CD4-positive, CD25-positive, alpha-beta regulatory T cell (primary cell): Measurements from ENCODE around the gene ARF1. TPM values are rescaled to one million over a fixed set of nuclear protein-coding genes. Genes with fewer than 3 reads are reported as not detected.
A peak's percentile ranks its signal among the peaks of the same experiment; 100 is the strongest.

ENCODE experiments used
- ATAC-seq, 2 donors: fragments of 150-1000 bp; cut with Tn5 transposase; one replicate each; pipeline ENCODE4 v1.10.0; 2021; ENCODE audit warnings: low read depth in 2 of 2, moderate number of reproducible peaks in 2 of 2, moderate library complexity in 1 of 2
- DNase-seq, 3 donors: peaks; one replicate each; pipeline versions ENCODE4 v3.0.0 to v3.0.0-alpha.2; 2012 to 2022; ENCODE audit warnings: mixed read lengths in 1 of 3
- H3K27ac ChIP-seq: one replicate; pipeline ENCODE4 v1.7.0; 2013; ENCODE audit warnings: mild to moderate bottlenecking, low read length; ENCODE audit not compliant: insufficient read depth, poor library complexity, severe bottlenecking
- H3K27me3 ChIP-seq: one replicate; pipeline ENCODE4 v1.7.0; 2013; ENCODE audit warnings: low read length; ENCODE audit not compliant: control insufficient read depth, insufficient read depth
- H3K36me3 ChIP-seq: one replicate; pipeline ENCODE4 v1.7.0; 2013; ENCODE audit warnings: mild to moderate bottlenecking, low read length, moderate library complexity; ENCODE audit not compliant: control insufficient read depth, insufficient read depth
- H3K4me1 ChIP-seq: 2 replicates; pipeline ENCODE4 v1.7.0; 2013; ENCODE audit warnings: mild to moderate bottlenecking, low read length; ENCODE audit not compliant: insufficient read depth, control insufficient read depth, poor library complexity, severe bottlenecking
- H3K4me3 ChIP-seq: one replicate; pipeline ENCODE4 v1.7.0; 2013; ENCODE audit warnings: low read depth, mild to moderate bottlenecking, low read length, moderate library complexity
- H3K9me3 ChIP-seq, 2 experiments: 1 replicate in 1 of 2; 2 replicates in 1 of 2; pipeline ENCODE4 v1.7.0; 2013; ENCODE audit warnings: low read length in 2 of 2, mild to moderate bottlenecking in 1 of 2, moderate library complexity in 1 of 2; ENCODE audit not compliant: control insufficient read depth in 2 of 2
- H3K27ac Mint-ChIP-seq, 3 donors: one replicate each; pipeline ENCODE4 v1.8.0; 2020 to 2022; ENCODE audit warnings: mild to moderate bottlenecking in 3 of 3, mixed read lengths in 3 of 3, moderate library complexity in 2 of 3
- H3K27me3 Mint-ChIP-seq: one replicate; pipeline ENCODE4 v1.8.0; 2022; ENCODE audit warnings: mild to moderate bottlenecking, mixed read lengths
- H3K36me3 Mint-ChIP-seq: one replicate; pipeline ENCODE4 v1.8.0; 2020; ENCODE audit warnings: mixed read lengths
- H3K4me1 Mint-ChIP-seq, 4 donors: one replicate each; pipeline ENCODE4 v1.8.0; 2020 to 2022; ENCODE audit warnings: mixed read lengths in 4 of 4, mild to moderate bottlenecking in 1 of 4
- H3K4me3 Mint-ChIP-seq, 4 donors: one replicate each; pipeline ENCODE4 v1.8.0; 2020 to 2022; ENCODE audit warnings: mild to moderate bottlenecking in 4 of 4, mixed read lengths in 4 of 4, moderate library complexity in 3 of 4
- H3K9me3 Mint-ChIP-seq, 7 donors: one replicate each; pipeline ENCODE4 v1.8.0; 2020 to 2022; ENCODE audit warnings: mixed read lengths in 7 of 7, mild to moderate bottlenecking in 3 of 7, moderate library complexity in 2 of 7
- polyA plus RNA-seq, 4 donors: library from polyadenylated mRNA; unstranded; fragments of 300-500 nt; fragmentation: Illumina TruSeq; gene quantifications; one replicate each; pipeline ENCODE4 v1.2.3, GENCODE V29; 2021
- total RNA-seq: library from RNA; stranded (reverse); gene quantifications from one replicate; pipeline ENCODE4 v1.2.3, GENCODE V29; 2022

Gene ARF1
- total and polyA plus RNA-seq, 5 donors from 2014 or later: 335 to 517 (median 476) TPM

- peak in 1 of 2 donors; percentile 8 for ATAC-seq
Observed at GRCh38 chr1:228081578-228082213, 812 bp upstream of the ARF1 start.

GRCh38 chr1:228082918-228083870 is 686 bp downstream of the ARF1 start:
- ATAC-seq (peak; percentile 1 to 4), DNase-seq (peak in 2 of 3 donors; percentile 43 to 59)
- H3K27me3 ChIP-seq: no peaks in the 10 kb centered on the region
- Mint-ChIP-seq H3K36me3 (no peaks in the 10 kb centered on the region), H3K4me1 (peaks cover 30 to 67% (median 46%) of the 10 kb centered on the region in 4 donors), H3K27me3 (no peaks in the 10 kb centered on the region), H3K9me3 (no peaks in the 10 kb centered on the region), H3K4me3 (peak overlapping the region; percentile 94 to 100 (median 98)), H3K27ac (peak overlapping the region; percentile 90 to 98 (median 96))
- no peaks in the 10 kb centered on the region for H3K9me3 ChIP-seq
- H3K27ac ChIP-seq: peak overlapping the region; percentile 92
- peak overlapping the region; percentile 86 for H3K4me3 ChIP-seq
- peaks cover 4% of the 10 kb centered on the region for H3K36me3 ChIP-seq
- H3K4me1 ChIP-seq: peaks cover 65% of the 10 kb centered on the region

More at GRCh38 chr1:228081578-228082213, 812 bp upstream of the ARF1 start:
- H3K4me3 Mint-ChIP-seq: peak overlapping the region; percentile 86 to 100 (median 89)
- H3K27me3 ChIP-seq: no peaks in the 10 kb centered on the region
- peaks cover 50% of the 10 kb centered on the region for H3K4me1 ChIP-seq
- peak in 1 of 3 donors; percentile 20 for DNase-seq
- H3K36me3 ChIP-seq: no peaks in the 10 kb centered on the region
- H3K27ac ChIP-seq: peak overlapping the region; percentile 92
- peaks cover 16 to 56% (median 37%) of the 10 kb centered on the region in 4 donors for H3K4me1 Mint-ChIP-seq
- no peaks in the 10 kb centered on the region for H3K27me3 Mint-ChIP-seq
- H3K36me3 Mint-ChIP-seq: no peaks in the 10 kb centered on the region
- H3K9me3 ChIP-seq: no peaks in the 10 kb centered on the region
- no peak overlapping the region for H3K27ac Mint-ChIP-seq
- no peaks in the 10 kb centered on the region for H3K9me3 Mint-ChIP-seq
- peak overlapping the region; percentile 64 for H3K4me3 ChIP-seq

GRCh38 chr1:228083871-228084278 is 1.4 kb downstream of the ARF1 start:
- H3K27ac Mint-ChIP-seq: peak overlapping the region; percentile 89 to 98 (median 96)
- no peaks in the 10 kb centered on the region for H3K36me3 Mint-ChIP-seq
- peak overlapping the region; percentile 94 to 100 (median 98) for H3K4me3 Mint-ChIP-seq
- H3K27ac ChIP-seq: peak overlapping the region; percentile 92
- peaks cover 9% of the 10 kb centered on the region for H3K36me3 ChIP-seq
- no peaks in the 10 kb centered on the region for H3K27me3 Mint-ChIP-seq
- H3K9me3 ChIP-seq: no peaks in the 10 kb centered on the region
- peaks cover 72% of the 10 kb centered on the region for H3K4me1 ChIP-seq
- DNase-seq (no peak), ATAC-seq (no peak)
- H3K4me3 ChIP-seq: peak overlapping the region; percentile 86
- peaks cover 30 to 71% (median 52%) of the 10 kb centered on the region in 4 donors for H3K4me1 Mint-ChIP-seq
- no peaks in the 10 kb centered on the region for H3K9me3 Mint-ChIP-seq
- no peaks in the 10 kb centered on the region for H3K27me3 ChIP-seq

- peak overlapping the region; percentile 92 for H3K27ac ChIP-seq
- no peaks in the 10 kb centered on the region for H3K9me3 Mint-ChIP-seq
- no peaks in the 10 kb centered on the region for H3K36me3 Mint-ChIP-seq
- no peak for DNase-seq
- H3K4me1 Mint-ChIP-seq: peaks cover 30 to 71% (median 55%) of the 10 kb centered on the region in 4 donors
- H3K36me3 ChIP-seq: peaks cover 10% of the 10 kb centered on the region
- no peaks in the 10 kb centered on the region for H3K9me3 ChIP-seq
- peak overlapping the region; percentile 86 for H3K4me3 ChIP-seq
- peaks cover 76% of the 10 kb centered on the region for H3K4me1 ChIP-seq
- peak overlapping the region; percentile 89 to 98 (median 96) for H3K27ac Mint-ChIP-seq
- H3K27me3 Mint-ChIP-seq: no peaks in the 10 kb centered on the region
- no peak for ATAC-seq
- H3K27me3 ChIP-seq: no peaks in the 10 kb centered on the region
- peak overlapping the region; percentile 94 to 100 (median 98) for H3K4me3 Mint-ChIP-seq
Observed at GRCh38 chr1:228084325-228084724, 1.8 kb downstream of the ARF1 start.

GRCh38 chr1:228084797-228085196 is 2.3 kb downstream of the ARF1 start:
- Histone ChIP-seq H3K9me3 (no peaks in the 10 kb centered on the region), H3K27me3 (no peaks in the 10 kb centered on the region), H3K4me1 (peaks cover 81% of the 10 kb centered on the region), H3K4me3 (peak overlapping the region; percentile 86), H3K27ac (peak overlapping the region; percentile 92), H3K36me3 (peaks cover 10% of the 10 kb centered on the region)
- DNase-seq (no peak), ATAC-seq (no peak)
- H3K36me3 Mint-ChIP-seq: no peaks in the 10 kb centered on the region
- peak overlapping the region; percentile 94 to 100 (median 98) for H3K4me3 Mint-ChIP-seq
- peak overlapping the region; percentile 89 to 98 (median 96) for H3K27ac Mint-ChIP-seq
- no peaks in the 10 kb centered on the region for H3K27me3 Mint-ChIP-seq
- H3K4me1 Mint-ChIP-seq: peaks cover 30 to 74% (median 58%) of the 10 kb centered on the region in 4 donors
- no peaks in the 10 kb centered on the region for H3K9me3 Mint-ChIP-seq

- Histone ChIP-seq H3K4me3 (peak overlapping the region; percentile 86), H3K27me3 (no peaks in the 10 kb centered on the region), H3K9me3 (no peaks in the 10 kb centered on the region), H3K4me1 (peaks cover 87% of the 10 kb centered on the region), H3K36me3 (peaks cover 12% of the 10 kb centered on the region), H3K27ac (peak overlapping the region; percentile 92)
- ATAC-seq (no peak), DNase-seq (no peak)
- peak overlapping the region; percentile 94 to 100 (median 98) for H3K4me3 Mint-ChIP-seq
- no peaks in the 10 kb centered on the region for H3K9me3 Mint-ChIP-seq
- peaks cover 31 to 76% (median 61%) of the 10 kb centered on the region in 4 donors for H3K4me1 Mint-ChIP-seq
- H3K27me3 Mint-ChIP-seq: no peaks in the 10 kb centered on the region
- no peaks in the 10 kb centered on the region for H3K36me3 Mint-ChIP-seq
- peak overlapping the region; percentile 38 to 98 (median 96) for H3K27ac Mint-ChIP-seq
Observed at GRCh38 chr1:228085287-228085951, 2.9 kb downstream of the ARF1 start.

- ATAC-seq: peak; percentile 35 to 38
- H3K4me1 ChIP-seq: peaks cover 89% of the 10 kb centered on the region
Observed at GRCh38 chr1:228087771-228088251, 5.3 kb downstream of the ARF1 start.

More at GRCh38 chr1:228087771-228088251, 5.3 kb downstream of the ARF1 start:
- no peaks in the 10 kb centered on the region for H3K9me3 ChIP-seq
- Mint-ChIP-seq H3K36me3 (peaks cover 13% of the 10 kb centered on the region), H3K4me1 (peaks cover 47 to 92% (median 82%) of the 10 kb centered on the region in 4 donors), H3K4me3 (peak overlapping the region; percentile 68 to 100 (median 88)), H3K27me3 (no peaks in the 10 kb centered on the region), H3K9me3 (peaks cover 0 to 3% (median 0%) of the 10 kb centered on the region in 7 donors), H3K27ac (peak overlapping the region; percentile 66 to 94 (median 83))
- no peaks in the 10 kb centered on the region for H3K27me3 ChIP-seq
- peak overlapping the region; percentile 58 for H3K27ac ChIP-seq
- H3K36me3 ChIP-seq: peaks cover 22% of the 10 kb centered on the region
- DNase-seq: peak in 1 of 3 donors; percentile 36
- peak overlapping the region; percentile 76 for H3K4me3 ChIP-seq
